MM.1S (cell line): ENCODE data around the gene SLC18B1.

Experiments
- DNase-seq: peaks from one replicate; pipeline ENCODE4 v3.0.0-alpha.2; 2015
- H2AFZ ChIP-seq: fragments of 300-600 bp; sonication (generic); 2 replicates; pipeline ENCODE4 v1.6.0; 2016; ENCODE audit warnings: antibody characterized with exemption, low read length
- H3F3A ChIP-seq: fragments of 300-600 bp; sonication (generic); 2 replicates; pipeline ENCODE4 v1.6.1; 2016; ENCODE audit warnings: mild to moderate bottlenecking, antibody characterized with exemption, low read length, moderate library complexity, mixed read lengths; ENCODE audit not compliant: insufficient read depth
- H3K27ac ChIP-seq: fragments of 300-600 bp; sonication (generic); 2 replicates; pipeline ENCODE4 v1.5.1; 2016; ENCODE audit warnings: mild to moderate bottlenecking, low read length
- H3K27me3 ChIP-seq: fragments of 300-600 bp; sonication (generic); replicated peaks from 2 replicates; pipeline ENCODE4 v1.6.0; 2016; ENCODE audit warnings: low read length; ENCODE audit not compliant: insufficient read depth
- H3K36me3 ChIP-seq: fragments of 300-600 bp; sonication (generic); replicated peaks from 2 replicates; pipeline ENCODE4 v1.6.1; 2016; ENCODE audit warnings: mild to moderate bottlenecking, low read length, mixed read lengths; ENCODE audit not compliant: insufficient read depth
- H3K4me1 ChIP-seq: fragments of 300-600 bp; sonication (generic); 2 replicates; pipeline ENCODE4 v1.6.1; 2016; ENCODE audit warnings: low read length, mixed read lengths
- H3K4me2 ChIP-seq: fragments of 300-600 bp; sonication (generic); 2 replicates; pipeline ENCODE4 v1.6.0; 2016; ENCODE audit warnings: low read depth, low read length
- H3K4me3 ChIP-seq: fragments of 300-600 bp; sonication (generic); 2 replicates; pipeline ENCODE4 v1.5.1; 2016; ENCODE audit warnings: low read length, mixed read lengths
- H3K79me2 ChIP-seq: fragments of 300-600 bp; sonication (generic); 2 replicates; pipeline ENCODE4 v1.6.1; 2016; ENCODE audit warnings: mixed run types, low read length, mixed read lengths
- H3K9ac ChIP-seq: fragments of 300-600 bp; sonication (generic); 2 replicates; pipeline ENCODE4 v1.6.1; 2016; ENCODE audit warnings: low read length, mixed read lengths
- H3K9me2 ChIP-seq: fragments of 300-600 bp; sonication (generic); replicated peaks from 2 replicates; pipeline ENCODE4 v1.6.1; 2016; ENCODE audit warnings: mild to moderate bottlenecking, low read length, mixed read lengths; ENCODE audit not compliant: insufficient read depth
- H3K9me3 ChIP-seq: fragments of 300-600 bp; sonication (generic); replicated peaks from 2 replicates; pipeline ENCODE4 v1.6.1; 2016; ENCODE audit warnings: mild to moderate bottlenecking, low read length, mixed read lengths; ENCODE audit not compliant: insufficient read depth
- H4K20me1 ChIP-seq: fragments of 300-600 bp; sonication (generic); 2 replicates; pipeline ENCODE4 v1.6.1; 2016; ENCODE audit warnings: mild to moderate bottlenecking, low read length, moderate library complexity, mixed read lengths; ENCODE audit not compliant: insufficient read depth
- EZH2 ChIP-seq: fragments of 300-600 bp; sonication (generic); optimal IDR thresholded peaks from 2 replicates; pipeline ENCODE3; 2017; ENCODE audit warnings: low read depth, mild to moderate bottlenecking, antibody characterized with exemption, low read length, mixed read lengths
- EZH2phosphoT487 ChIP-seq: fragments of 300-600 bp; sonication (generic); IDR thresholded peaks from 2 replicates; pipeline ENCODE4 v1.6.1; 2018; ENCODE audit warnings: antibody characterized with exemption, low read length
- TF ChIP-seq, protein P1 (sequence below): fragments of 300-600 bp; sonication (generic); IDR thresholded peaks from 2 replicates; pipeline ENCODE4 v1.5.1; 2016; ENCODE audit warnings: antibody characterized with exemption, low read length, mixed read lengths

The SLC18B1 gene

DNA sequence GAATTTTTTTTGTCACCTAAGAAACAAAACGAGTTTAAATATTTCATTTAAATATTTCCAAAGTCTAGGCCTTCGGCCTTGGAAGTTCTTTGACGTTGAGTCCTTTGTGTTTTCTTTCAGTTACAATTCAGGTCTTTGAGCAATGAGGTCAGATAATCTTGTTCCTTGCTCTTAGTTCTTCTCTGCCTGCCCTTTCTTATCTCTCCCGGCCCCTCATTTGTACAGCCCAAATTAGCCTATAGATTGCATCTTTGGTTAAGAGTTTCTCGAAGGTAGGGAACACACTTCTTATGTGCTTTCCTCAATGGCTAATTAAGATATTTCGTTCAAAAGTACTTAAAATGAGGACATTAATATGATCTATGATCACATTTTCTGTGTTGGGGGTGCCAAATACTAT is 34.5 kb upstream of the SLC18B1 start:
- no peaks in the 10 kb centered on the region for H3K27me3 ChIP-seq
- TF ChIP-seq EZH2: no peak
- no peak for TF ChIP-seq EZH2phosphoT487
- TF ChIP-seq, protein P1, sequence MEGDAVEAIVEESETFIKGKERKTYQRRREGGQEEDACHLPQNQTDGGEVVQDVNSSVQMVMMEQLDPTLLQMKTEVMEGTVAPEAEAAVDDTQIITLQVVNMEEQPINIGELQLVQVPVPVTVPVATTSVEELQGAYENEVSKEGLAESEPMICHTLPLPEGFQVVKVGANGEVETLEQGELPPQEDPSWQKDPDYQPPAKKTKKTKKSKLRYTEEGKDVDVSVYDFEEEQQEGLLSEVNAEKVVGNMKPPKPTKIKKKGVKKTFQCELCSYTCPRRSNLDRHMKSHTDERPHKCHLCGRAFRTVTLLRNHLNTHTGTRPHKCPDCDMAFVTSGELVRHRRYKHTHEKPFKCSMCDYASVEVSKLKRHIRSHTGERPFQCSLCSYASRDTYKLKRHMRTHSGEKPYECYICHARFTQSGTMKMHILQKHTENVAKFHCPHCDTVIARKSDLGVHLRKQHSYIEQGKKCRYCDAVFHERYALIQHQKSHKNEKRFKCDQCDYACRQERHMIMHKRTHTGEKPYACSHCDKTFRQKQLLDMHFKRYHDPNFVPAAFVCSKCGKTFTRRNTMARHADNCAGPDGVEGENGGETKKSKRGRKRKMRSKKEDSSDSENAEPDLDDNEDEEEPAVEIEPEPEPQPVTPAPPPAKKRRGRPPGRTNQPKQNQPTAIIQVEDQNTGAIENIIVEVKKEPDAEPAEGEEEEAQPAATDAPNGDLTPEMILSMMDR: no peak
- H3K4me3 ChIP-seq: no peak overlapping the region
- H3K4me2 ChIP-seq: no peak overlapping the region
- H3K36me3 ChIP-seq: no peaks in the 10 kb centered on the region
- H3K9me3 ChIP-seq: no peaks in the 10 kb centered on the region
- no peaks in the 10 kb centered on the region for H3K9me2 ChIP-seq
- no peak for DNase-seq
- no peaks in the 10 kb centered on the region for H3K79me2 ChIP-seq
- no peak overlapping the region for H2AFZ ChIP-seq
- no peak overlapping the region for H3K27ac ChIP-seq
- H4K20me1 ChIP-seq: no peaks in the 10 kb centered on the region
- no peaks in the 10 kb centered on the region for H3F3A ChIP-seq
- H3K9ac ChIP-seq: no peak overlapping the region
- H3K4me1 ChIP-seq: no peaks in the 10 kb centered on the region

GRCh38 chr6:132830334-132830751 is 31.9 kb upstream of the SLC18B1 start:
- no peak for TF ChIP-seq EZH2phosphoT487
- TF ChIP-seq, protein P1: peak; percentile 31
- no peak for TF ChIP-seq EZH2
- Histone ChIP-seq H4K20me1 (no peaks in the 10 kb centered on the region), H3K9ac (no peak overlapping the region), H3K4me2 (no peak overlapping the region), H2AFZ (no peak overlapping the region), H3K9me2 (no peaks in the 10 kb centered on the region), H3K4me1 (no peaks in the 10 kb centered on the region), H3K9me3 (no peaks in the 10 kb centered on the region), H3K27me3 (no peaks in the 10 kb centered on the region), H3K27ac (no peak overlapping the region), H3K36me3 (no peaks in the 10 kb centered on the region), H3K79me2 (no peaks in the 10 kb centered on the region), H3F3A (no peaks in the 10 kb centered on the region), H3K4me3 (no peak overlapping the region)
- DNase-seq: peak; percentile 49

DNA sequence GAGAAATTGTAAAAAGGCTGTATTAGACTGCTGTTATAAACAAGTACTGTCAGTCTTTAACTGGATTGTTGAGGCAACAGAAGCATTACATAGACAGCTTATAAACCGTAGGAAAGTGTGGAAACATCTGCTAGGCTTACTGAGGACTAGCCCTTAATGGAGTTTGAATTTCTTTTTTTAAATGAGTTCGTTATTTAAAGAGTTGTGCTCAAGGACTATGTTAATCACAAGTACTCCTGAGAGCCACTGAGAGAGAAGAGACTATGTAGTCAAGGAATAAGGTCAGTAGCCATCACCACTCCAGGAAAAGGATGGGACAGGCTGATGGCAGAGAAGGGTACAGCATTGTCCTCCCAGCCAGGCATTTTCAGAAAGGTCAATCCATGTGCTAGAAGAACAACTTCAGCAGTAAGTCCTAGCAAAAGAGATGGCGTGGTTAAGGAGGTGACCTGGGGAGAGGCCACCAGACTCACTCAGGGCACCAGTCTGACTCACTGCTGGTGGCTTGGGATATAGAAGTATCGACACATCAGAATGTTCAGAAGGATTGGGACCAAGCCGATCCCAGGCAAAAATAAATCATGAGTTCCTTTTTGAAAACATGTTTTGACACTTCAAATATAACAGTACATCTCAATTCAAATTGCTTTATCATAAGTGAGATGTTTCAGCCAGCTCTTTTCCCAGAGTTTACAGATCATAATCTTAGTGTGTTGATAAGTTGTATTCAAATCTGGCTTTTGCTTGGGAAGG is 22.4 kb upstream of the SLC18B1 start:
- no peaks in the 10 kb centered on the region for H3K27me3 ChIP-seq
- TF ChIP-seq EZH2phosphoT487 (no peak), EZH2 (no peak)
- TF ChIP-seq, protein P1: no peak
- H3F3A ChIP-seq: peaks cover 60% of the 10 kb centered on the region
- H3K9me2 ChIP-seq: no peaks in the 10 kb centered on the region
- peaks cover 16% of the 10 kb centered on the region for H3K79me2 ChIP-seq
- no peak overlapping the region for H3K4me2 ChIP-seq
- DNase-seq: no peak
- peaks cover 21% of the 10 kb centered on the region for H3K36me3 ChIP-seq
- H3K4me1 ChIP-seq: peaks cover 9% of the 10 kb centered on the region
- H4K20me1 ChIP-seq: peaks cover 35% of the 10 kb centered on the region
- no peak overlapping the region for H3K9ac ChIP-seq
- H3K4me3 ChIP-seq: no peak overlapping the region
- no peak overlapping the region for H2AFZ ChIP-seq
- no peaks in the 10 kb centered on the region for H3K9me3 ChIP-seq
- H3K27ac ChIP-seq: no peak overlapping the region
